Peyer's patch (tissue), 4 donors: ENCODE measurements around the gene MRPS5. TPM values are rescaled to one million over a fixed set of nuclear protein-coding genes. Genes with fewer than 3 reads are reported as not detected.

ENCODE experiments used
- DNase-seq, 3 donors: peaks; one replicate each; pipeline ENCODE4 v3.0.0-alpha.2; 2017 to 2019
- H3K27ac ChIP-seq, 4 donors: fragments of 200-600 bp; sonication (generic); one replicate each; pipeline ENCODE4 v1.5.1; 2016 to 2019
- H3K27me3 ChIP-seq, 2 donors: fragments of 200-600 bp; sonication (generic); one replicate each; pipeline ENCODE4 v1.5.1; 2019
- H3K36me3 ChIP-seq, 3 donors: fragments of 200-600 bp; sonication (generic); one replicate each; pipeline ENCODE4 v1.5.1; 2016 to 2019
- H3K4me1 ChIP-seq, 4 donors: fragments of 200-600 bp; sonication (generic); one replicate each; pipeline ENCODE4 v1.5.1; 2016 to 2019
- H3K4me3 ChIP-seq, 4 donors: fragments of 200-600 bp; sonication (generic); 1 replicate in 3 of 4; 2 replicates in 1 of 4; pipeline ENCODE4 v1.5.1; 2016 to 2019; ENCODE audit warnings: mild to moderate bottlenecking in 1 of 4
- H3K9me3 ChIP-seq, 4 donors: fragments of 200-600 bp; sonication (generic); one replicate each; pipeline ENCODE4 v1.5.1; 2016 to 2019; ENCODE audit warnings: mild to moderate bottlenecking in 1 of 4
- POLR2A ChIP-seq, 2 donors: fragments of 450-650 bp; IDR thresholded peaks; one replicate each; pipeline ENCODE4 v1.5.1; 2017; ENCODE audit warnings: antibody characterized with exemption in 2 of 2, mild to moderate bottlenecking in 2 of 2, moderate library complexity in 2 of 2
- total RNA-seq, 4 donors: library from RNA; depleted of rRNA; stranded (reverse); fragments of >200 nt; gene quantifications; one replicate each; pipeline ENCODE4 v1.1.0, GENCODE V29; 2016
- TF ChIP-seq, protein P1 (sequence below), 6 experiments: fragments of 450-650 bp in 4 of 6; fragments of 200-600 bp in 2 of 6; sonication (generic) in 1 of 6; IDR thresholded peaks; one replicate each; pipeline ENCODE4 v1.5.1; 2017 to 2019; ENCODE audit warnings: antibody characterized with exemption in 6 of 6, mild to moderate bottlenecking in 3 of 6, moderate library complexity in 1 of 6

The MRPS5 gene
- total RNA-seq, 4 donors from 2014 or later: 52.0 to 87.3 (median 66.2) TPM

DNA sequence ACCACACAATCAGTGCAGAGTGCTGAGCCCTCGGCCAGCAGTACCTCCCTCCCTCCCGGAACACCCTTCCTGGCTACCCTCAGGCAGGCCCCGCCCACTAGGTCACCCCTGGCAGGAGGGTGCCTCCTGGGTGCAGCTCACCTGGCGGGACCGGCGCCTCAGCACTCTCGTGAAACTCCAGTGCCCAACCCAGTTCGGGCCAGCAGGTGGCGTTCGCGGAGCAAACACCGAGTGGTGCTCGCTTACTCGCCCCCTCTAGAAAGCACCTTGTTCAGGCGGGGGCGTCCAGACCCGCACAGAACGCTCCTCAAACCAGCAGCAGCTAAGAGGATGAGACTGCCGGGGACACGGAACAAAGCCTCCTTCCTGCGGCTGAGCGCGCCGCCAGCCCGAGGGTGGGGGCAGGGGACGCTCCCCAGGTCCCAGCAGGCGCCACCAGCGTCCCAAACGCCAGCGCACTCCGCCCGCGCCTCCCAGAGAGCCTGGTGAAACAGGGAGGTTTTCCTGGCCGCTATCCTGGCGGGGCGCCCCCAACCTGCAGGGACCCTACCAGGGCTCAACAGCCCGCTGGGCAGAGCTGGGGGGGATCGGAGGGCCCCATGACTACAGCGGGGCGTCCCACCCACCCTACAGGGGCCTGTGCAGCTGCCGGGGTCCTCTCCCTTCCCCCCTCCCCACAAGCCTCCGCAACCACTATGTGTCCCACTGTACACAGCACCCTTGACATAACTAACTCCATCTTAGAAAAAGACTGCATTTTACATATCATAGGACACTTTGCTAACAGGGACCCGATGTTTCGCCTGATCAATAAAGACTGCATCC lies 44.7 kb downstream of the MRPS5 start:
- H3K27me3 ChIP-seq: peaks cover 0 to 4% of the 10 kb centered on the region in 2 donors

DNA sequence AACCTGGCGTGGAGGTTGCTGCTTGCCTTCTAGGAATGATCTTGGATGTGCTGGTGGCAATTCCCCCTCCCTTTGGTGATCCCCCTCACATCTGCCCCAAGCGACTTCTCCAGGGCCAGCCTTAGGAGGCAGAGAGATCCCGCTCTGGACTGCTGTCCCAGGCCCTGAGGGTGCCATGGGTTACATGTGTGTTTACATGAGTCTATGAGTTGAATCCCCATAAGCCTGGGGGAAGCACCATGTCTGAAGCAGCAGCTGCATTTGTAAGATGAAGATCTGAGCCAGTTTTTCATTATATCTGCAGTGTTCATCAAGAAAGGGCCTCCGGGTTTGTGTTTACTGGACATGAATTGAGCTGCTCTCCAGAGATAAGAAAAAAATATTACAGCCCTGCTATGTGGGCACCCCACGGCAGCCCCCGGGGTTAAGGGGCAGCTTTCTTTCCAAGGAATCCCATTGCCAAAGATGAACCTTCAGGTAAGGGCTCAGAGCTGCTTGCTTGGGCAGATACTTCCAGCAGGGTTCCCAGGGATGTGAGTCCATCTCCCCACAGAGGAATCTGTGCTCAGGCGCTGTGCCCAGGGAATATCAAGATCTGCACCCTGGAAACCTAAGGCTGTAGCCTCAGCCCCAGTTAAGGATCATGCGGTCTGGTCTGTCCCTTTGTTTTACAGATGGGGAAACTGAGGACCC lies 46.0 kb downstream of the MRPS5 start:
- Histone ChIP-seq H3K36me3 (no peaks in the 10 kb centered on the region), H3K9me3 (no peaks in the 10 kb centered on the region), H3K27ac (peak overlapping the region in 2 of 4 donors; percentile 43 to 64), H3K4me3 (no peak overlapping the region), H3K27me3 (peaks cover 0 to 4% of the 10 kb centered on the region in 2 donors), H3K4me1 (peaks cover 0 to 9% (median 0%) of the 10 kb centered on the region in 4 donors)
- DNase-seq: no peak
- no peak for TF ChIP-seq POLR2A (IDR thresholded peaks at IDR 0.05)

More for the DNA sequence above, 44.7 kb downstream of the MRPS5 start:
- no peaks in the 10 kb centered on the region for H3K36me3 ChIP-seq
- H3K27ac ChIP-seq: peak overlapping the region in 1 of 4 donors; percentile 64
- DNase-seq: peak; percentile 82 to 93 (median 85)
- H3K4me1 ChIP-seq: peaks cover 0 to 9% (median 0%) of the 10 kb centered on the region in 4 donors
- H3K9me3 ChIP-seq: no peaks in the 10 kb centered on the region
- H3K4me3 ChIP-seq: peak overlapping the region in 3 of 4 donors; percentile 33 to 56 (median 54)
- TF ChIP-seq POLR2A (IDR thresholded peaks at IDR 0.05): no peak
- TF ChIP-seq, protein P1, sequence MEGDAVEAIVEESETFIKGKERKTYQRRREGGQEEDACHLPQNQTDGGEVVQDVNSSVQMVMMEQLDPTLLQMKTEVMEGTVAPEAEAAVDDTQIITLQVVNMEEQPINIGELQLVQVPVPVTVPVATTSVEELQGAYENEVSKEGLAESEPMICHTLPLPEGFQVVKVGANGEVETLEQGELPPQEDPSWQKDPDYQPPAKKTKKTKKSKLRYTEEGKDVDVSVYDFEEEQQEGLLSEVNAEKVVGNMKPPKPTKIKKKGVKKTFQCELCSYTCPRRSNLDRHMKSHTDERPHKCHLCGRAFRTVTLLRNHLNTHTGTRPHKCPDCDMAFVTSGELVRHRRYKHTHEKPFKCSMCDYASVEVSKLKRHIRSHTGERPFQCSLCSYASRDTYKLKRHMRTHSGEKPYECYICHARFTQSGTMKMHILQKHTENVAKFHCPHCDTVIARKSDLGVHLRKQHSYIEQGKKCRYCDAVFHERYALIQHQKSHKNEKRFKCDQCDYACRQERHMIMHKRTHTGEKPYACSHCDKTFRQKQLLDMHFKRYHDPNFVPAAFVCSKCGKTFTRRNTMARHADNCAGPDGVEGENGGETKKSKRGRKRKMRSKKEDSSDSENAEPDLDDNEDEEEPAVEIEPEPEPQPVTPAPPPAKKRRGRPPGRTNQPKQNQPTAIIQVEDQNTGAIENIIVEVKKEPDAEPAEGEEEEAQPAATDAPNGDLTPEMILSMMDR (IDR thresholded peaks at IDR 0.05): peak; percentile 22 to 75 (median 70)

DNA sequence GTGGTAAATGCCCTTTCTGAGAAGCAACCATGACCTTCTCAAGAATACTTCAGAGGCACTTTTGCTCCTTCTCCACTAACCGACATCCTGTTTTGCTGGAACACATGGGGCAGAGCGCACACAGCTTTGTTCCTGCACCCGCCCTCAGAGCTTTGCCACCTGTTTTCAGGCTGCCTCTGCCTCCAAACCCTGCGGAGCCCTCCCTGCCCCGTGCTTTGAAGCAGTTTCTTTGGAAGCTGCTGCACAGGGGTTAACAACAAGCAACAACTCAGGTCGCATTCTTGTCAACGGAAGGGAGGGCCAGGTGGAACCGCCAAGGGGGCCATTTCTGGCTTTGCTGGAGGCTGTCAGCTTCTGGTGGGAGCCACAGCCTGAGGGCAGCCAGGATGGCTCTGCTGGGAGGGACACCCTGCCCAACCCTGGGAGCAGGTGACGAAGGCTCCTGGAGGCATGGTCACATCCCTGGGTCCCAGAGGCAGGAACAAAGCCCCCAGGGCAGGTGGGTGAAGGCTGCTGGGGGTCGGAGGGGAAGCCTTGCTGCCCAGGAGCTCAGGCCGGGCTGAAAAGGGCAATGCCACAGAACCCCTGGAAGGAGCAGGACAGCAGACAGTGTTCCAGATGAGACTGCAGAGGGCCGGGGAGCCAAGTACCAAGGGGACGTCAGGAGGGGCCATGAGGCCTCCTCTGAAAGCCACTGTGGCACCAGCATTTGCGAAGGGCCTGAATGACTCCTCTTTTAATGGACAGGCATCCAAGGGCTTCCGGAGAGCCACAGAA lies 46.8 kb downstream of the MRPS5 start:
- TF ChIP-seq, protein P1 (IDR thresholded peaks at IDR 0.05): no peak
- no peak for TF ChIP-seq POLR2A (IDR thresholded peaks at IDR 0.05)
- peak in 2 of 3 donors; percentile 52 to 58 for DNase-seq
- Histone ChIP-seq H3K27ac (peak overlapping the region in 2 of 4 donors; percentile 43 to 64), H3K4me3 (no peak overlapping the region), H3K36me3 (no peaks in the 10 kb centered on the region), H3K27me3 (peaks cover 0 to 4% of the 10 kb centered on the region in 2 donors), H3K9me3 (no peaks in the 10 kb centered on the region), H3K4me1 (peaks cover 0 to 9% (median 0%) of the 10 kb centered on the region in 4 donors)

DNA sequence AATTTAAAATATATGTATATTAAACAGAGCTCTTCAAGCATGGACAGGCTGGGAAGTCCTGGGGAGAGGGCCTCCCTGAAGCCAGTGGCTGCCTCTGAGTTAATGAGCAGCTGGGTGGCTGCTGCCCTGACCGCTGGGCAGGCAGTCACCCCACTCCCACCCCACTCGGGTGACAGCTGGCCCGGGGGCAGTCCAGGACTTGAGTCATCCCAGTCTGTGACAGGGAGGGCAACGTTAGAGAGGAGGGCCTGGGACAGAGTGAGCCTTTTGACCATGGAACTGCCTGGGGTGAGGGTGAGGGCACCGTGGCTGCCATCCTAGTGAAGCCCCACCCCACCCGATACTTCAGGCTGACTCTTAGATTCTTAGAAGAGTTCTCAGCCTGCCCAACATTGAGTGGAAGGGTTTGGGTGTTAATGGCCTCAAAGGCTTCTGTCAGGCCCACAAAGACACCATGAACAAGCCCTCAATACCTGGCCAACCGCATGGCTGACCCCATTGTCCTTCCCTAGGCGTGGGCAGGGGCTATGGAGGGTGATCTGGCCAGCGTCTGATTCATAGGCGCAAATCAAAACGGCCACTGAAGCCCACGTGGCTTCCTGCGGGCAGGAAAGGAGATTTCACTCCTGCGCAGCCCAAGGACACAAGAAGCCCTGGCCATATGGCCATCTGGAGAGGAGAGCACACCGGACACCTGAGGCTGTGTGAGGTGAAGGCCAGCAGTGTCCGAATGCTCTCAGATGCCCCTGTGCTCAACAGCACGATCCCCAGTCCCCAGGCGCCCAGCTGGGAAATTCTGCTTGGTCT lies 47.5 kb downstream of the MRPS5 start:
- Histone ChIP-seq H3K4me1 (peaks cover 0 to 9% (median 0%) of the 10 kb centered on the region in 4 donors), H3K27me3 (peaks cover 0 to 4% of the 10 kb centered on the region in 2 donors), H3K27ac (peak overlapping the region in 2 of 4 donors; percentile 36 to 64), H3K36me3 (no peaks in the 10 kb centered on the region), H3K4me3 (no peak overlapping the region), H3K9me3 (no peaks in the 10 kb centered on the region)
- DNase-seq: no peak
- no peak for TF ChIP-seq POLR2A (IDR thresholded peaks at IDR 0.05)
- TF ChIP-seq, protein P1 (IDR thresholded peaks at IDR 0.05): no peak

DNA sequence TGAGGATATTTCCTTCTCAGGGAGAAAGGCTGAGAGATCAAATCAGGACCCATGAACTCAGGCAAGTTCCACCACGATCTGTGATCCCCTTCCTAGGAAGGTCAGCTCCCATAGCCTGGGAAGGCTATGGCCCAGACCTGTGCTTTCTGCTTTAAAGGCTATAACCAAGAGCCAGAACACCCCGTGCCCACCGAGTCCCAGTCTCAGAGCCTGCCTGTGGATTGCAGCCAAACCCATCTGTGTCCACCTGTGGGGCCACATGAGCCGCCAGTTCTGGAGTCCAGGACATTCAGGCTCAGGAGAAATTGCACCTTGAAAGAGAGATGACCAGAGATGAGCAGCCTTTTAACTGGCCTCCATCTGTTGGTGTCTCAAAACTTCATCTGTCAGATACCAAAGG lies 49.2 kb downstream of the MRPS5 start:
- Histone ChIP-seq H3K27me3 (peaks cover 0 to 4% of the 10 kb centered on the region in 2 donors), H3K36me3 (no peaks in the 10 kb centered on the region), H3K4me1 (peaks cover 0 to 9% (median 0%) of the 10 kb centered on the region in 4 donors), H3K9me3 (no peaks in the 10 kb centered on the region), H3K4me3 (no peak overlapping the region), H3K27ac (no peak overlapping the region)
- TF ChIP-seq, protein P1 (IDR thresholded peaks at IDR 0.05): no peak
- TF ChIP-seq POLR2A (IDR thresholded peaks at IDR 0.05): no peak
- DNase-seq: no peak
